ENCODE measurements around the gene NOS1AP.

- TF ChIP-seq PKNOX1 (IDR thresholded peaks at IDR 0.05) (no peak), SUZ12 (IDR thresholded peaks at IDR 0.05) (no peak), FOXM1 (IDR thresholded peaks at IDR 0.05; ENCODE audit: borderline replicate concordance) (no peak), BHLHE40 (IDR thresholded peaks at IDR 0.05; ENCODE audit: borderline replicate concordance) (no peak), L3MBTL2 (conservative IDR thresholded peaks at IDR 0.05) (no peak), HDGF (IDR thresholded peaks at IDR 0.05; ENCODE audit: borderline replicate concordance) (no peak), FOXA1 (IDR thresholded peaks at IDR 0.05) (no peak), LEF1 (IDR thresholded peaks at IDR 0.05; ENCODE audit: borderline replicate concordance) (no peak), ARNT (IDR thresholded peaks at IDR 0.05) (no peak), ZNF384 (IDR thresholded peaks at IDR 0.05) (no peak)
These were observed 259.0 kb downstream of the NOS1AP start for GRCh38 chr1:162328512-162328911.
